ENCODE data around the gene YJEFN3.

Gene YJEFN3

DNA sequence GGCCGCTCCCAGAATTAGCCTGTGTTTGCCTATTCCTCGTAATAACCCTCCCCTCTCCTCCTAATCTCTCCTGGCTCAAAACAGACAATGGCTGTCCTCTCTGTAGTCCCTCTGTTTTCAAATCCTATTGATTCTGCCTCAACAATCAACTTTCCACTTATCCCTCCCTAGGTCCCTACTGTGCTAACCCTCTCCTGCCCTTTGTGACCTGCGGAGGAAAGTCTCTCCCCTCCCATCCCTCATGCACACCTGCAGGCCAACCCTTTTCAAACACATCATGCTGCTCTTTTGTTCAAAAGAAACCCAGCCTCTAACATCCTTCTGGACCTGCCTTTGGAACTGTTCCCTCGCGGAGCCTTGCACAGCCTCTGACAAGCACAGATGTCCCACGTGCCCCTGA lies 46.7 kb downstream of the YJEFN3 start:
- TF ChIP-seq, protein P1, sequence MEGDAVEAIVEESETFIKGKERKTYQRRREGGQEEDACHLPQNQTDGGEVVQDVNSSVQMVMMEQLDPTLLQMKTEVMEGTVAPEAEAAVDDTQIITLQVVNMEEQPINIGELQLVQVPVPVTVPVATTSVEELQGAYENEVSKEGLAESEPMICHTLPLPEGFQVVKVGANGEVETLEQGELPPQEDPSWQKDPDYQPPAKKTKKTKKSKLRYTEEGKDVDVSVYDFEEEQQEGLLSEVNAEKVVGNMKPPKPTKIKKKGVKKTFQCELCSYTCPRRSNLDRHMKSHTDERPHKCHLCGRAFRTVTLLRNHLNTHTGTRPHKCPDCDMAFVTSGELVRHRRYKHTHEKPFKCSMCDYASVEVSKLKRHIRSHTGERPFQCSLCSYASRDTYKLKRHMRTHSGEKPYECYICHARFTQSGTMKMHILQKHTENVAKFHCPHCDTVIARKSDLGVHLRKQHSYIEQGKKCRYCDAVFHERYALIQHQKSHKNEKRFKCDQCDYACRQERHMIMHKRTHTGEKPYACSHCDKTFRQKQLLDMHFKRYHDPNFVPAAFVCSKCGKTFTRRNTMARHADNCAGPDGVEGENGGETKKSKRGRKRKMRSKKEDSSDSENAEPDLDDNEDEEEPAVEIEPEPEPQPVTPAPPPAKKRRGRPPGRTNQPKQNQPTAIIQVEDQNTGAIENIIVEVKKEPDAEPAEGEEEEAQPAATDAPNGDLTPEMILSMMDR (IDR thresholded peaks at IDR 0.05; ENCODE audit: low read length, missing control alignments), result no peak
- DNase-seq (ENCODE audit: low read depth), result no peak
- H3K4me3 ChIP-seq (replicated peaks; ENCODE audit: low read depth, low read length), result no peak overlapping the region

DNA sequence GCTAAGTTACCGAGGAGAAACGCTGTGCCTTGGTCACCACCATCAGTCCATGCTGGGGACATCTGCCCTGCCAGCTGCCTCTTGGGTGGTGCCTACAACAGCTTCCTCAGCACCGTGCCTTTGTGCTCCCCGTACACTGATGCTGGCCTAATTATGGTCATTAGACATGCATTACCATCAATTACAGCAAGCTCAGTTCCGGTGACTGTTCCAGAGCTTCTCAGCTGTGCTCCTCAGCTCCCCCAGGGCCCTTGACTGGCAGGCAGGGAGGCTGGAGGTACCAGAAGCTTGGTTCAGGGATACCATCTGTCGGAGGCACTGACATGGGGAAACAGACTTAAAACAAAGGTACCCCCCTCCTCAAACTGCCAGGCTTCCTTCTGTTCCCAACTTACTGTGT lies 49.5 kb downstream of the YJEFN3 start:
- no peak for DNase-seq (ENCODE audit: low read depth)
- TF ChIP-seq, protein P1 (IDR thresholded peaks at IDR 0.05; ENCODE audit: low read length, missing control alignments), result no peak
- H3K4me3 ChIP-seq (replicated peaks; ENCODE audit: low read depth, low read length), result no peak overlapping the region

DNA sequence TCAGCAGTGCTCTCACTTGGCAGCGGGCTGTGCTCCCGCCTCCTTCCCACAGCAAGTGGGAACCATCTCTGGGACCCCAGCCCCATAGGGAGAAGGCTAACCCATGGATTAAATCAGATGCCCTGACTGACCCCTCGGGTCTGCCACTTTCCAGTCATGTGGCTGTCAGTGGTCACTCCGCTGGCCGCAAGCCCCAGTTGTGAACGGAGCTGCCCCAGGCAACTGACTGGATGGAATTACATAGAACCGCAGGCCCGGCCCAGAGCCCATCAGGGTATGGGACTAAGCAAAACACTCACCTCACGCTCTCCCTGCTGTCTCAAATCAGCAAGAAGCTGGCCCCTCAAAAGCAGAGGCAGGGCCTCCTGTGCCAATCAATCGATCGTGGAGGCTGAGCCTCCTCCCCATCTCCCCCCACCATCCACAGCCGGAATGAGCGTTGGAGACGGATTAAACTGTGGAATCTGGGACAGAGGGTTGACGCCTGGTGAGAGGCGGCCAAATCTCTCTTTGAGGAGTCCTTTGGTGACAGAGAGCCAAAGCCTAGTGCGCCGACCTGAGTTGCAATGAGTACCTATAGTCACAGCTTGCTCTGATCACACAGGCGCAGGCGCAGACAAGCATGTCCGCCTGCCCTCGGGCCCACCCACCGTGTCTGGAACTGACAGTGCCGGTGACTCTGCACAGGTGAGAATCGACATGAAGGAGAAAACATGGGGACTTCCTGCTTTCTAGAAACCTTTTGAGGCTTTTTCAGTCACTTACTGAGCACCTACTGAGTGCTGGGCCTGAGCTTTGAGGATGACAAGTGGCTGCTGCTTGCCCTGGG lies 51.0 kb downstream of the YJEFN3 start:
- TF ChIP-seq, protein P1 (IDR thresholded peaks at IDR 0.05; ENCODE audit: low read length, missing control alignments), result no peak
- DNase-seq (ENCODE audit: low read depth), result no peak
- H3K4me3 ChIP-seq (replicated peaks; ENCODE audit: low read depth, low read length), result no peak overlapping the region

DNA sequence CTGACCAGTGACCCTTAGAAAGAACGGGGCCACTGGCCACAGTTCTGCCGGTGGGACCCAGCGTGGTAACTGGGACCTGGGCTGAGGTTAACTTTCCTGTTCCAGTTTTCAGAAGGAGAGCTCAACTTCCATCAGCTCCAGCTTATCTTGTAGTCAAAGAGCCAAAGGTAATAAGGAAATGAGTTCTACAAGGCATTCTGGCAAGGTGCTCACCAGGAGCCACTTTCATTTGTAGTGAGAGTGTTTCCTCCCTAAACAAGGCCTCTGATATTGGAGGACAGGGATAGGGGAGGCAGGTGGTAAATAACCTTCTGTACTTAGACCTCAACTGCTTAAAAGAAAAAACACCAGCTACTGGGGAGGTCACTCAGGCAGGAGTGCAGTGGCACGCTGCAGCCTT lies 51.7 kb downstream of the YJEFN3 start:
- TF ChIP-seq, protein P1 (IDR thresholded peaks at IDR 0.05; ENCODE audit: low read length, missing control alignments), result no peak
- no peak for DNase-seq (ENCODE audit: low read depth)
- H3K4me3 ChIP-seq (replicated peaks; ENCODE audit: low read depth, low read length), result no peak overlapping the region

DNA sequence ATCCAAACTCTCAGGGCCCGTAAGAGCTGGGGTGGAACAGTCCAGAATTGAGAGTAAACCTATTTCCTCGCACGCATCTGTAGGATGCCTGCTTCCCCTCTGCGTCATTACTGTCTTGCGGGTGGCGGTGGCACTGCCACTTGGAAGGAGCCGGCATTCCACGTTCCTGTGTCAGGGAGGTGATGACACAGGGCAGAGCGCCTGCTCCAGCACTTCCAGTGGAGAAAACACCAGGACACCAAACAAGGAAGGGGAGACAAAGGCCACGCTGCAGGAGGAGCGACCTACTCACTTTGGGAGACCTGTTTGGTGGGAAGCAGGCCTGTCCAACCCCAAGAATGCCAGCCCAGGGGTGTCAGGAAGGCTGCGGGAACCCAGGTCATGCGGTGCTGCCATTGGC lies 52.7 kb downstream of the YJEFN3 start:
- no peak for DNase-seq (ENCODE audit: low read depth)
- H3K4me3 ChIP-seq (replicated peaks; ENCODE audit: low read depth, low read length), result no peak overlapping the region
- TF ChIP-seq, protein P1 (IDR thresholded peaks at IDR 0.05; ENCODE audit: low read length, missing control alignments), result no peak

DNA sequence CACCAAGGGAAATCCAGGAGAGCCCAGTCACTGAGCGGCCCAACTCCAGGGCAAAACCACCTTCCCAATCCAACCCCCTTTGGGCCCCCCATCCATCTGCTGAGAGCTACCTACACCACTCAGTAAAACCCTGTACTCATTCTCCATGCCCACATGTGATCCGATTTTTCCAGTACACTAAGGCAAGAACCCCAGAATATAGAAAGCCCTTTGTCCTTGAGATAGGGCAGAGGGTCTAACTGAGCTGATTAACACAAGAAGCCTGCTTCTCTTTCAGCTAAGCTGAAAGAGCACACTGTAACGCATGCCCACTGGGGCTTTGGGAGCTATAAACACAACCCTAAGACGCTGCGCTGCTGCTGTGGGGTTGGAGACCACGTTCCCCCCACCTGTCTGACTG lies 53.8 kb downstream of the YJEFN3 start:
- no peak overlapping the region for H3K4me3 ChIP-seq (replicated peaks; ENCODE audit: low read depth, low read length)
- DNase-seq (ENCODE audit: low read depth), result no peak
- TF ChIP-seq, protein P1 (IDR thresholded peaks at IDR 0.05; ENCODE audit: low read length, missing control alignments), result no peak

DNA sequence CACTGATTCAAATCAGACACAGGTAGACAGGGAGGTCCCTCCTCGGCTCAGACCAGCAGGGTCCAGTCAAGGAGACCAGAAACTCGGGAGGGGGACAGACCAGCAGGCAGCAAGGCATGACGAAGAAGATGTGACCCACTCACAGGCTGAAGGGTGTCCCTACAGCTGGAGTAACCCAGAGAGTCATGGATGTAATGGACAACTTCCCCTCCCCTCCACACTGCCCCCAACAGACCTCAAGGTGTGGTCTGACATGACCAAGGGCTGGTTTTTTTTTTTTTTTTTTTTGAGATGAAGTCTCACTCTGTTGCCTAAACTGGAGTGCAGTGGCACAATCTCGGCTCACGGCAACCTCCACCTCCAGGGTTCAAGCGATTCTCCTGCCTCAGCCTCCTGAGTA lies 55.6 kb downstream of the YJEFN3 start:
- no peak for DNase-seq (ENCODE audit: low read depth)
- H3K4me3 ChIP-seq (replicated peaks; ENCODE audit: low read depth, low read length), result no peak overlapping the region
- TF ChIP-seq, protein P1 (IDR thresholded peaks at IDR 0.05; ENCODE audit: low read length, missing control alignments), result no peak
